Cardiac fibroblast (primary cell): Measurements from ENCODE around the gene ANKS3.

Experiments
- DNase-seq, 2 donors: peaks; one replicate each; pipeline versions ENCODE4 v3.0.0 to v3.0.0-alpha.2; 2010; ENCODE audit warnings: low read depth in 2 of 2
- H3K4me3 ChIP-seq, 2 donors: replicated peaks in 1 of 2; 1 replicate in 1 of 2; 2 replicates in 1 of 2; pipeline ENCODE4 v1.5.1; 2011; ENCODE audit warnings: low read depth in 2 of 2, low read length in 2 of 2, mild to moderate bottlenecking in 2 of 2, moderate library complexity in 1 of 2
- TF ChIP-seq, protein P1 (sequence below): IDR thresholded peaks from one replicate; pipeline ENCODE4 v1.5.1; 2011; ENCODE audit warnings: low read depth, mild to moderate bottlenecking, low read length, inconsistent platforms

The ANKS3 gene

DNA sequence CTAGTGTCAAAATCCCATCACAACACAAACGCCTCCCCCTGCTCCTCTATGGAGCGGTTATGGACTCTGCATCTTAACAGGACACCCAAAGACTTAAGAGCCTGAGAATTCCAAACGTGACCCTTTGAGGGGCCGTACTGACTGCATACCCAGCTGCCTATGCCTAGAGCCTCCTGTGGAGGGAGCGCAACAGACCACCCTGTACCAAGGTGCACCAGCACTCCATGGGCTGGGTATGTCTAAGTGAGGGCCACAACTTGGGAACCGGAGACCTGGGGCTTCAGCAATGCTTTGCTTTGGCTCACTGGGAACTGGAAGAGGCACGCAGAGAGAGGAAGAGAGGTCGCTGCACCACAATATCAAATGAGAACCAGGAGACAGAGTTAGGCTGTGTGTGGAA lies 5.4 kb downstream of the ANKS3 start:
- H3K4me3 ChIP-seq = no peak overlapping the region
- TF ChIP-seq, protein P1, sequence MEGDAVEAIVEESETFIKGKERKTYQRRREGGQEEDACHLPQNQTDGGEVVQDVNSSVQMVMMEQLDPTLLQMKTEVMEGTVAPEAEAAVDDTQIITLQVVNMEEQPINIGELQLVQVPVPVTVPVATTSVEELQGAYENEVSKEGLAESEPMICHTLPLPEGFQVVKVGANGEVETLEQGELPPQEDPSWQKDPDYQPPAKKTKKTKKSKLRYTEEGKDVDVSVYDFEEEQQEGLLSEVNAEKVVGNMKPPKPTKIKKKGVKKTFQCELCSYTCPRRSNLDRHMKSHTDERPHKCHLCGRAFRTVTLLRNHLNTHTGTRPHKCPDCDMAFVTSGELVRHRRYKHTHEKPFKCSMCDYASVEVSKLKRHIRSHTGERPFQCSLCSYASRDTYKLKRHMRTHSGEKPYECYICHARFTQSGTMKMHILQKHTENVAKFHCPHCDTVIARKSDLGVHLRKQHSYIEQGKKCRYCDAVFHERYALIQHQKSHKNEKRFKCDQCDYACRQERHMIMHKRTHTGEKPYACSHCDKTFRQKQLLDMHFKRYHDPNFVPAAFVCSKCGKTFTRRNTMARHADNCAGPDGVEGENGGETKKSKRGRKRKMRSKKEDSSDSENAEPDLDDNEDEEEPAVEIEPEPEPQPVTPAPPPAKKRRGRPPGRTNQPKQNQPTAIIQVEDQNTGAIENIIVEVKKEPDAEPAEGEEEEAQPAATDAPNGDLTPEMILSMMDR = no peak
- no peak for DNase-seq

DNA sequence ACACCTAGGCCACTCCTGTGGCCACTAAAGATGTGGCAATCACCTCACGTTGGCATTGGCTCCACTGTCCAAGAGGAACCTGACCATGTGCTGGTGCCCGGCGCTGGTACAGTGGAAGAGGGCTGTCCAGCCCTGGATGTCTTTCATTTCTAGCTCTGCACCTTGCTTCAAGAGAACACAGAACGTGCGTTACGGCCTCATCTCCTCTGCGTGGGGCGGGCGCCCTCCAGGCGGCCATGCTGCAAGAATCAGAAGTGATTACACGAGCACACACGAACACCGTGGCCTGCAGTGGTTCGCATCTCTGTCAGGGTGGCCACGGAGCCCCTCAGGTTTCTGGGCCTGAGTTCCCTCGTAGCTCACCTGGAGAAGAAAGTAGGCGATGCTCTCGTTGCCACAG lies 7.5 kb downstream of the ANKS3 start:
- TF ChIP-seq, protein P1 = no peak
- no peak overlapping the region for H3K4me3 ChIP-seq
- DNase-seq = no peak

- DNase-seq = no peak
- no peak overlapping the region for H3K4me3 ChIP-seq
- TF ChIP-seq, protein P1 = no peak
Observed at GRCh38 chr16:4724661-4725270, 9.3 kb downstream of the ANKS3 start.

GRCh38 chr16:4723071-4723767 lies 10.9 kb downstream of the ANKS3 start:
- no peak for DNase-seq
- H3K4me3 ChIP-seq = no peak overlapping the region
- TF ChIP-seq, protein P1 = no peak

GRCh38 chr16:4718466-4718865 lies 15.6 kb downstream of the ANKS3 start:
- no peak for DNase-seq
- TF ChIP-seq, protein P1 = no peak
- H3K4me3 ChIP-seq = no peak overlapping the region

DNA sequence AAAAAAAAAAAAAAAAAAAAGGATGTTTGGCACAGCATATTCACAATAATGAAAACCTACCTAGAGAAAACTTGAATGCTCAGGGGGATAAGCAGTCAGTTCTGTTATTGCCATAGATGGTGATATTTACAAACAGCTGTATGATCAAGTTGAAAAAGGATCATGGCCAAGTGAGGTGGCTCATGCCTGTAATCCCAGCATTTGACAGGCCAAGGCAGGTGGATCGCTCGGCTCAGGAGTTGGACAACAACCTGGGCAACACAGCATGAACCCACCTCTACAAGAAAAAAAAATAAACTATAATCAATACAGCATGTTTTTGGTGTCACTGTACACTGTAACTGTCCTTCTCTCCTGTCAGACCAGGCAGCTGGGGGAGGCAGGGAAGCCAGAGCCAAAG lies 19.1 kb downstream of the ANKS3 start:
- DNase-seq = no peak
- TF ChIP-seq, protein P1 = no peak
- H3K4me3 ChIP-seq = no peak overlapping the region
